Measurements from ENCODE around the gene CDC42SE1.

DNA sequence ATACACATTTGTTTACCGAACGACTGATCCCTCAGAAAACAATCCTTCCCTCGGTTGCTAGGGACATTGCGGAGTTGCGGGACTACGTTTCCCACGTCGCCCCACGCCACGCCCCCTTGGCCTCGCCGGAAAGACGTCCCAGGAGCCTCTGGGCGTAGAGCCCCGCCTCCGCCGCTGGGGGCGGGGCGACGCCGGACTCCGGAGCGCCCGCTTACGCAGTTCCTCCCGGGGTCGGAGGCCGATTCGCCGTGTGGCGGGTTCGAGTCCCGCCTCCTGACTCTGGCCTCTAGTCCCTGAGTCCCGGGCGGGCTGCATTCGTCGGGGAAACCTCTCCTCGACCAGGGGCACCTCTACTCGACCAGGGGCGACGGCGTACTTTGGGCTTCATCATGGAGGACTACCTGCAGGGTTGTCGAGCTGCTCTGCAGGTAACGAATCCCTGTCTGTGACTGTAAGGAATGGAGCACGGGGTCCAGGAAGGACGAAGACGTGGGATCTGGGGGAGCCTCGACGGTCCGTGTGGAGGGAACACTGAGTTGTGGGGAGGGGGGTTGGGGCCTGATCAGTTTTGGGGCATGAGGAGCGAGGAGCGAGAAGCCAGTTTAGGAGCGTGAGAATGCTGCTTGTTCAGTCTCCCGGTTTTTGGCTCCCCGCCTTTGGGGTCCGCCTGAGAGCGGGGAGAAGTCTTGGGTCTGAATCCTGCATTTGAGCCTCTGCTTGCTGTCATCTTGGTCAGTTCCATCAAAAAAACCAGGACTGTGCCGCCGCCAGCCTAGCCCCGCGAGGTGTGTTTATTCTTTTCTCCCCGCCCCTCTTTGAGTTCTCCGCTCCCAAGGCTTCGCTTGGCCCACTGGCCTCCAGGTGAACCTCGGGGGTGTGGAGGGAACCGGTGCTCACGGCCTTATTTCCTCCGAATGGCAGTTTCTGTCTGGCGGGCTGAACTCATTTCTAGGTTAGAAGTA lies 50.9 kb downstream of the CDC42SE1 start, which contains the start of gene PRUNE1:
- TF ChIP-seq, protein P1, sequence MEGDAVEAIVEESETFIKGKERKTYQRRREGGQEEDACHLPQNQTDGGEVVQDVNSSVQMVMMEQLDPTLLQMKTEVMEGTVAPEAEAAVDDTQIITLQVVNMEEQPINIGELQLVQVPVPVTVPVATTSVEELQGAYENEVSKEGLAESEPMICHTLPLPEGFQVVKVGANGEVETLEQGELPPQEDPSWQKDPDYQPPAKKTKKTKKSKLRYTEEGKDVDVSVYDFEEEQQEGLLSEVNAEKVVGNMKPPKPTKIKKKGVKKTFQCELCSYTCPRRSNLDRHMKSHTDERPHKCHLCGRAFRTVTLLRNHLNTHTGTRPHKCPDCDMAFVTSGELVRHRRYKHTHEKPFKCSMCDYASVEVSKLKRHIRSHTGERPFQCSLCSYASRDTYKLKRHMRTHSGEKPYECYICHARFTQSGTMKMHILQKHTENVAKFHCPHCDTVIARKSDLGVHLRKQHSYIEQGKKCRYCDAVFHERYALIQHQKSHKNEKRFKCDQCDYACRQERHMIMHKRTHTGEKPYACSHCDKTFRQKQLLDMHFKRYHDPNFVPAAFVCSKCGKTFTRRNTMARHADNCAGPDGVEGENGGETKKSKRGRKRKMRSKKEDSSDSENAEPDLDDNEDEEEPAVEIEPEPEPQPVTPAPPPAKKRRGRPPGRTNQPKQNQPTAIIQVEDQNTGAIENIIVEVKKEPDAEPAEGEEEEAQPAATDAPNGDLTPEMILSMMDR (conservative IDR thresholded peaks at IDR 0.05): no peak
- TF ChIP-seq EZH2 (IDR thresholded peaks at IDR 0.05; ENCODE audit: low read depth): no peak

All from PC-9 (cell line).